ENCODE data around the gene HOXA11. TPM values are rescaled to one million over a fixed set of nuclear protein-coding genes. Genes with fewer than 3 reads are reported as not detected.

HOXA11 gene
- total and polyA plus RNA-seq, 10 of the 15 experiments (the other 5 are each of a cell fraction or from before 2014, with no cell fraction given): not detected

GRCh38 chr7:27172823-27173510 is 12.1 kb downstream of the HOXA11 start (continued):
- TF ChIP-seq, protein P1, sequence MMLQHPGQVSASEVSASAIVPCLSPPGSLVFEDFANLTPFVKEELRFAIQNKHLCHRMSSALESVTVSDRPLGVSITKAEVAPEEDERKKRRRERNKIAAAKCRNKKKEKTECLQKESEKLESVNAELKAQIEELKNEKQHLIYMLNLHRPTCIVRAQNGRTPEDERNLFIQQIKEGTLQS (IDR thresholded peaks at IDR 0.05; ENCODE audit: borderline replicate concordance, extremely low read depth, low read depth, low read length): no peak
- TF ChIP-seq CUX1 (IDR thresholded peaks at IDR 0.05; ENCODE audit: insufficient replicate concordance, low read depth, low read length) (no peak), CHD2 (IDR thresholded peaks at IDR 0.05; ENCODE audit: borderline replicate concordance, low read depth, low read length) (no peak), TCF12 (IDR thresholded peaks at IDR 0.05; ENCODE audit: low read depth, low read length) (no peak), KDM1A (IDR thresholded peaks at IDR 0.05; ENCODE audit: borderline replicate concordance) (no peak), RAD51 (IDR thresholded peaks at IDR 0.05) (no peak), CHD1 (IDR thresholded peaks at IDR 0.05; ENCODE audit: low read depth, low read length) (no peak)
- TF ChIP-seq, protein P2, sequence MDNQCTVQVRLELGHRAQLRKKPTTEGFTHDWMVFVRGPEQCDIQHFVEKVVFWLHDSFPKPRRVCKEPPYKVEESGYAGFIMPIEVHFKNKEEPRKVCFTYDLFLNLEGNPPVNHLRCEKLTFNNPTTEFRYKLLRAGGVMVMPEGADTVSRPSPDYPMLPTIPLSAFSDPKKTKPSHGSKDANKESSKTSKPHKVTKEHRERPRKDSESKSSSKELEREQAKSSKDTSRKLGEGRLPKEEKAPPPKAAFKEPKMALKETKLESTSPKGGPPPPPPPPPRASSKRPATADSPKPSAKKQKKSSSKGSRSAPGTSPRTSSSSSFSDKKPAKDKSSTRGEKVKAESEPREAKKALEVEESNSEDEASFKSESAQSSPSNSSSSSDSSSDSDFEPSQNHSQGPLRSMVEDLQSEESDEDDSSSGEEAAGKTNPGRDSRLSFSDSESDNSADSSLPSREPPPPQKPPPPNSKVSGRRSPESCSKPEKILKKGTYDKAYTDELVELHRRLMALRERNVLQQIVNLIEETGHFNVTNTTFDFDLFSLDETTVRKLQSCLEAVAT (IDR thresholded peaks at IDR 0.05): no peak
